GM11168 (cell line): Measurements from ENCODE around the gene SEMA5B.

ENCODE experiments used
- in situ Hi-C: fragments of 300-500 bp; cut with MboI; formaldehyde crosslinking; loops from one replicate; pipeline ENCODE4 v1.12.0; 2022; ENCODE audit warnings: low sequenced_read_pairs; ENCODE audit not compliant: unreplicated experiment

The SEMA5B gene

GRCh38 chr3:122868322-122868721 is 159.2 kb downstream of the SEMA5B start:
- in situ Hi-C loops = no loop called here

- in situ Hi-C loops = no loop called here
Measured at GRCh38 chr3:122864498-122864897, 163.1 kb downstream of the SEMA5B start.

- in situ Hi-C loops = no loop called here
Measured at GRCh38 chr3:122862381-122862780, 165.2 kb downstream of the SEMA5B start.
